GM23338 (cell line): ENCODE results near the gene BOD1L2. TPM values are rescaled to one million over a fixed set of nuclear protein-coding genes. Genes with fewer than 3 reads are reported as not detected.

Experiments used
- ATAC-seq: fragments of 200-7000 bp; cut with Tn5 transposase; 3 replicates; pipeline ENCODE4 v1.9.1; 2020
- DNase-seq: peaks from one replicate; pipeline ENCODE4 v3.0.0-alpha.2; 2015; ENCODE audit warnings: low spot score
- H2AFZ ChIP-seq: fragments of 200-600 bp; sonication (generic); 2 replicates; pipeline ENCODE4 v1.8.0; 2016; ENCODE audit warnings: antibody characterized with exemption, mild to moderate bottlenecking, moderate library complexity
- H3F3A ChIP-seq: fragments of 200-600 bp; sonication (generic); replicated peaks from 2 replicates; pipeline ENCODE4 v1.8.0; 2017; ENCODE audit warnings: antibody characterized with exemption, mixed run types, low read depth
- H3K27ac ChIP-seq: fragments of 200-600 bp; sonication (generic); 2 replicates; pipeline ENCODE4 v1.6.1; 2016; ENCODE audit warnings: low read depth
- H3K27me3 ChIP-seq: fragments of 200-600 bp; sonication (generic); 2 replicates; pipeline ENCODE4 v1.8.0; 2016; ENCODE audit warnings: mild to moderate bottlenecking, mixed run types, moderate library complexity; ENCODE audit not compliant: insufficient read depth
- H3K36me3 ChIP-seq: fragments of 200-600 bp; sonication (generic); 2 replicates; pipeline ENCODE4 v1.8.0; 2016; ENCODE audit warnings: mild to moderate bottlenecking; ENCODE audit not compliant: insufficient read depth
- H3K4me1 ChIP-seq: fragments of 200-600 bp; sonication (generic); 2 replicates; pipeline ENCODE4 v1.8.0; 2016; ENCODE audit warnings: mild to moderate bottlenecking, moderate library complexity; ENCODE audit not compliant: insufficient read depth
- H3K4me2 ChIP-seq: fragments of 200-600 bp; sonication (generic); 2 replicates; pipeline ENCODE4 v1.7.1; 2017; ENCODE audit warnings: mixed run types
- H3K4me3 ChIP-seq: fragments of 200-600 bp; sonication (generic); 2 replicates; pipeline ENCODE4 v1.6.1; 2016; ENCODE audit warnings: mixed run types
- H3K79me2 ChIP-seq: fragments of 200-600 bp; sonication (generic); replicated peaks from 2 replicates; pipeline ENCODE4 v1.8.0; 2017; ENCODE audit warnings: mild to moderate bottlenecking; ENCODE audit not compliant: insufficient read depth
- H3K9me2 ChIP-seq: fragments of 200-600 bp; sonication (generic); 2 replicates; pipeline ENCODE4 v1.8.0; 2017; ENCODE audit not compliant: insufficient read depth
- H4K20me1 ChIP-seq: fragments of 200-600 bp; sonication (generic); replicated peaks from 2 replicates; pipeline ENCODE4 v1.8.0; 2017; ENCODE audit warnings: mild to moderate bottlenecking; ENCODE audit not compliant: insufficient read depth
- H3K27ac Mint-ChIP-seq: 2 replicates; pipeline ENCODE4 v1.8.0; 2020; ENCODE audit warnings: inconsistent platforms, mild to moderate bottlenecking, moderate library complexity, mixed read lengths
- H3K27me3 Mint-ChIP-seq: 3 replicates; pipeline ENCODE4 v1.8.0; 2022; ENCODE audit warnings: low read depth, mild to moderate bottlenecking, moderate library complexity, mixed read lengths, inconsistent platforms; ENCODE audit not compliant: insufficient read depth, poor library complexity
- H3K36me3 Mint-ChIP-seq: 3 replicates; pipeline ENCODE4 v1.8.0; 2021; ENCODE audit warnings: low read depth, mild to moderate bottlenecking, inconsistent platforms, moderate library complexity, mixed read lengths
- H3K4me1 Mint-ChIP-seq: 3 replicates; pipeline ENCODE4 v1.8.0; 2020; ENCODE audit warnings: mild to moderate bottlenecking, inconsistent platforms, mixed read lengths
- H3K4me3 Mint-ChIP-seq: 3 replicates; pipeline ENCODE4 v1.8.0; 2021; ENCODE audit warnings: moderate library complexity, mild to moderate bottlenecking, inconsistent platforms, mixed read lengths
- H3K9me3 Mint-ChIP-seq: 3 replicates; pipeline ENCODE4 v1.8.0; 2020; ENCODE audit warnings: moderate library complexity, mild to moderate bottlenecking, inconsistent platforms, mixed read lengths
- ETS1 ChIP-seq: IDR thresholded peaks from 2 replicates; pipeline ENCODE4 v1.6.1; 2016; ENCODE audit warnings: antibody characterized with exemption
- EZH2 ChIP-seq: fragments of 200-600 bp; sonication (generic); IDR thresholded peaks from one replicate; pipeline ENCODE4 v1.8.0; 2017; ENCODE audit warnings: antibody characterized with exemption, mild to moderate bottlenecking, low read depth; ENCODE audit not compliant: unreplicated experiment
- EZH2phosphoT487 ChIP-seq: fragments of 200-600 bp; sonication (generic); IDR thresholded peaks from one replicate; pipeline ENCODE4 v1.8.1; 2018; ENCODE audit warnings: antibody characterized with exemption; ENCODE audit not compliant: unreplicated experiment
- JUNB ChIP-seq: IDR thresholded peaks from one replicate; pipeline ENCODE4 v1.6.1; 2016; ENCODE audit warnings: antibody characterized with exemption; ENCODE audit not compliant: unreplicated experiment
- NANOG ChIP-seq: IDR thresholded peaks from 2 replicates; pipeline ENCODE4 v1.6.1; 2016; ENCODE audit warnings: antibody characterized with exemption, borderline replicate concordance
- POLR2AphosphoS5 ChIP-seq: IDR thresholded peaks from 2 replicates; pipeline ENCODE4 v1.6.1; 2016; ENCODE audit warnings: antibody characterized with exemption, low read depth
- STAT1 ChIP-seq: IDR thresholded peaks from one replicate; pipeline ENCODE4 v1.6.1; 2016; ENCODE audit warnings: antibody characterized with exemption; ENCODE audit not compliant: unreplicated experiment
- ZNF114 ChIP-seq: fragments of 250-450 bp; sonication (Bioruptor Pico); IDR thresholded peaks from 2 replicates; pipeline ENCODE4 v1.5.0; 2020; ENCODE audit warnings: mild to moderate bottlenecking, moderate library complexity
- ZNF331 ChIP-seq: fragments of 250-450 bp; sonication (Bioruptor Pico); IDR thresholded peaks from 2 replicates; pipeline ENCODE4 v1.5.0; 2020; ENCODE audit warnings: low read depth, mild to moderate bottlenecking, moderate library complexity
- polyA plus RNA-seq: library from polyadenylated mRNA; unstranded; fragments of >200 nt; fragmentation: Nextera tagmentation; extraction: Ambion mirVana; gene quantifications from 2 replicates; pipeline ENCODE4 v1.2.1, GENCODE V29; 2016
- total RNA-seq: library from RNA; depleted of rRNA; stranded (reverse); fragments of >200 nt; shearing (Covaris generic); gene quantifications from 2 replicates; pipeline ENCODE4 v1.2.3, GENCODE V29; 2014
- TF ChIP-seq, protein P1 (sequence below), 2 experiments: fragments of 200-600 bp in 1 of 2; sonication (generic) in 1 of 2; conservative IDR thresholded peaks; 2 replicates each; pipeline versions ENCODE4 v1.5.1 to v1.6.1; 2016 to 2017; ENCODE audit warnings: antibody characterized with exemption in 2 of 2, low read depth in 2 of 2, mild to moderate bottlenecking in 2 of 2, moderate library complexity in 1 of 2
- TF ChIP-seq, protein P2 (sequence below): IDR thresholded peaks from one replicate; pipeline ENCODE4 v1.6.1; 2018; ENCODE audit warnings: antibody characterized with exemption; ENCODE audit not compliant: unreplicated experiment

BOD1L2 gene
- total and polyA plus RNA-seq, 2 experiments from 2014 or later, result 0.11 TPM; not detected in 1

DNA sequence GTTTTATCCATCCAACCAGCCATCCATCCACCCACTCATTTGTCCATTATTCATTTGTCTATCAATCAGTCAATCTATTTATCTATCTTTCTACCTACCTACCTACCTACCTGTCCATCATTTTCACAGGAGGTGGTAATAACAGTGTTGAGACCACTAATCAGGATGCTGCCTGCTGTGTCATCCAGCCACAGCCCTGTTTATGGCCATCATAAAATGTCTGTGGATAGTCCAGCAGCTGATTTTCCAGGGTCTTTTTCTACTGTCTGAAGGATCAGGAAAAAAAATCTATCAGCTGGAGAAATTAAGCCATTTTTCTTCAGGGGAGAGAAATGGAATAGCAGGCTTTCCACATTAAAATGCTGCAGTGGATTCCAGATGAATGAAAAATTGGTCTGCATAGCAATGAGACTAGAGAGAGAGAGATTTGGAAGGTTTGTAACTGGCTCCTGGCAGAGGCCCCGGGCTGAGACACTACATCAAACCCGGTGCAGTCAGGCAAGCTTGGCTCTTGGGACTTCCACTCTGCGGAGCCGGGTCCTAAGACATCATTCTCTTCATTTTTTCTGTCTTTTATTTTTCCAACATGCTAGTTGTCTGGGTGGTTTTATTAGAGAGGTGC lies 33.0 kb upstream of the BOD1L2 start:
- H3K4me3 Mint-ChIP-seq, result no peak overlapping the region

GRCh38 chr18:57116598-57117132 lies 30.2 kb upstream of the BOD1L2 start:
- Histone ChIP-seq H3K4me1 (peaks cover 7% of the 10 kb centered on the region), H4K20me1 (no peaks in the 10 kb centered on the region), H3K9me2 (0 out of 2 replicates have a peak, but pooled peaks cover 14% of the 10 kb centered on the region), H3K4me3 (no peak overlapping the region), H3K79me2 (no peaks in the 10 kb centered on the region), H3K27ac (no peak overlapping the region), H3K27me3 (no peaks in the 10 kb centered on the region), H2AFZ (no peak overlapping the region), H3F3A (no peaks in the 10 kb centered on the region), H3K4me2 (no peak overlapping the region), H3K36me3 (no peaks in the 10 kb centered on the region)
- no peak overlapping the region for H3K4me3 Mint-ChIP-seq
- no peaks in the 10 kb centered on the region for H3K9me3 Mint-ChIP-seq
- no peak overlapping the region for H3K27ac Mint-ChIP-seq
- H3K36me3 Mint-ChIP-seq, result no peaks in the 10 kb centered on the region
- H3K27me3 Mint-ChIP-seq, result peaks cover 3% of the 10 kb centered on the region
- no peak for ATAC-seq
- H3K4me1 Mint-ChIP-seq, result peaks cover 8% of the 10 kb centered on the region; the same call in 2 of the 3 replicates
- DNase-seq, result no peak
- no peak for TF ChIP-seq STAT1
- no peak for TF ChIP-seq JUNB
- TF ChIP-seq, protein P1, sequence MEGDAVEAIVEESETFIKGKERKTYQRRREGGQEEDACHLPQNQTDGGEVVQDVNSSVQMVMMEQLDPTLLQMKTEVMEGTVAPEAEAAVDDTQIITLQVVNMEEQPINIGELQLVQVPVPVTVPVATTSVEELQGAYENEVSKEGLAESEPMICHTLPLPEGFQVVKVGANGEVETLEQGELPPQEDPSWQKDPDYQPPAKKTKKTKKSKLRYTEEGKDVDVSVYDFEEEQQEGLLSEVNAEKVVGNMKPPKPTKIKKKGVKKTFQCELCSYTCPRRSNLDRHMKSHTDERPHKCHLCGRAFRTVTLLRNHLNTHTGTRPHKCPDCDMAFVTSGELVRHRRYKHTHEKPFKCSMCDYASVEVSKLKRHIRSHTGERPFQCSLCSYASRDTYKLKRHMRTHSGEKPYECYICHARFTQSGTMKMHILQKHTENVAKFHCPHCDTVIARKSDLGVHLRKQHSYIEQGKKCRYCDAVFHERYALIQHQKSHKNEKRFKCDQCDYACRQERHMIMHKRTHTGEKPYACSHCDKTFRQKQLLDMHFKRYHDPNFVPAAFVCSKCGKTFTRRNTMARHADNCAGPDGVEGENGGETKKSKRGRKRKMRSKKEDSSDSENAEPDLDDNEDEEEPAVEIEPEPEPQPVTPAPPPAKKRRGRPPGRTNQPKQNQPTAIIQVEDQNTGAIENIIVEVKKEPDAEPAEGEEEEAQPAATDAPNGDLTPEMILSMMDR (conservative IDR thresholded peaks at IDR 0.05; ENCODE audit: low read depth in 2 of 2), result no peak
- no peak for TF ChIP-seq ETS1
- TF ChIP-seq ZNF331 (CRISPR knock-in tag), result no peak
- no peak for TF ChIP-seq NANOG
- TF ChIP-seq EZH2phosphoT487, result no peak
- TF ChIP-seq, protein P2, sequence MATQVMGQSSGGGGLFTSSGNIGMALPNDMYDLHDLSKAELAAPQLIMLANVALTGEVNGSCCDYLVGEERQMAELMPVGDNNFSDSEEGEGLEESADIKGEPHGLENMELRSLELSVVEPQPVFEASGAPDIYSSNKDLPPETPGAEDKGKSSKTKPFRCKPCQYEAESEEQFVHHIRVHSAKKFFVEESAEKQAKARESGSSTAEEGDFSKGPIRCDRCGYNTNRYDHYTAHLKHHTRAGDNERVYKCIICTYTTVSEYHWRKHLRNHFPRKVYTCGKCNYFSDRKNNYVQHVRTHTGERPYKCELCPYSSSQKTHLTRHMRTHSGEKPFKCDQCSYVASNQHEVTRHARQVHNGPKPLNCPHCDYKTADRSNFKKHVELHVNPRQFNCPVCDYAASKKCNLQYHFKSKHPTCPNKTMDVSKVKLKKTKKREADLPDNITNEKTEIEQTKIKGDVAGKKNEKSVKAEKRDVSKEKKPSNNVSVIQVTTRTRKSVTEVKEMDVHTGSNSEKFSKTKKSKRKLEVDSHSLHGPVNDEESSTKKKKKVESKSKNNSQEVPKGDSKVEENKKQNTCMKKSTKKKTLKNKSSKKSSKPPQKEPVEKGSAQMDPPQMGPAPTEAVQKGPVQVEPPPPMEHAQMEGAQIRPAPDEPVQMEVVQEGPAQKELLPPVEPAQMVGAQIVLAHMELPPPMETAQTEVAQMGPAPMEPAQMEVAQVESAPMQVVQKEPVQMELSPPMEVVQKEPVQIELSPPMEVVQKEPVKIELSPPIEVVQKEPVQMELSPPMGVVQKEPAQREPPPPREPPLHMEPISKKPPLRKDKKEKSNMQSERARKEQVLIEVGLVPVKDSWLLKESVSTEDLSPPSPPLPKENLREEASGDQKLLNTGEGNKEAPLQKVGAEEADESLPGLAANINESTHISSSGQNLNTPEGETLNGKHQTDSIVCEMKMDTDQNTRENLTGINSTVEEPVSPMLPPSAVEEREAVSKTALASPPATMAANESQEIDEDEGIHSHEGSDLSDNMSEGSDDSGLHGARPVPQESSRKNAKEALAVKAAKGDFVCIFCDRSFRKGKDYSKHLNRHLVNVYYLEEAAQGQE, result no peak
- TF ChIP-seq ZNF114 (CRISPR knock-in tag), result no peak

More for the DNA sequence above, 33.0 kb upstream of the BOD1L2 start:
- Mint-ChIP-seq H3K4me1 (0 out of 3 replicates have a peak, but pooled peaks cover 3% of the 10 kb centered on the region), H3K9me3 (no peaks in the 10 kb centered on the region), H3K27ac (no peak overlapping the region), H3K27me3 (peaks cover 3% of the 10 kb centered on the region), H3K36me3 (no peaks in the 10 kb centered on the region)
- Histone ChIP-seq H3K36me3 (no peaks in the 10 kb centered on the region), H3K4me1 (no peaks in the 10 kb centered on the region), H3K9me2 (0 out of 2 replicates have a peak, but pooled peaks cover 14% of the 10 kb centered on the region), H3K27ac (no peak overlapping the region), H3K4me3 (no peak overlapping the region), H3F3A (no peaks in the 10 kb centered on the region), H4K20me1 (no peaks in the 10 kb centered on the region), H3K27me3 (no peaks in the 10 kb centered on the region), H3K4me2 (no peak overlapping the region), H3K79me2 (no peaks in the 10 kb centered on the region), H2AFZ (peak overlapping the region; percentile 32; the same call in 1 of the 2 replicates)
- no peak for DNase-seq
- TF ChIP-seq POLR2AphosphoS5 (no peak), NANOG (no peak), ZNF331 (CRISPR knock-in tag) (no peak), JUNB (no peak), EZH2phosphoT487 (no peak), EZH2 (no peak)
- TF ChIP-seq, protein P2, result no peak
- ATAC-seq, result no peak
